ENCODE results near the gene SEMA4C.

- TF ChIP-seq CTCF (IDR thresholded peaks at IDR 0.05) (no peak), EZH2 (IDR thresholded peaks at IDR 0.05) (no peak)
Measured at GRCh38 chr2:96878171-96878570, 8.3 kb upstream of the SEMA4C start.

Data from neural progenitor cell (in vitro differentiated cells).